ENCODE measurements around the gene C5AR2.
"Not testable (repeated sequence)": the region's sequence is repeated elsewhere in the genome, so short reads cannot be mapped to it uniquely, and the experiment has no call there.

Gene C5AR2

DNA sequence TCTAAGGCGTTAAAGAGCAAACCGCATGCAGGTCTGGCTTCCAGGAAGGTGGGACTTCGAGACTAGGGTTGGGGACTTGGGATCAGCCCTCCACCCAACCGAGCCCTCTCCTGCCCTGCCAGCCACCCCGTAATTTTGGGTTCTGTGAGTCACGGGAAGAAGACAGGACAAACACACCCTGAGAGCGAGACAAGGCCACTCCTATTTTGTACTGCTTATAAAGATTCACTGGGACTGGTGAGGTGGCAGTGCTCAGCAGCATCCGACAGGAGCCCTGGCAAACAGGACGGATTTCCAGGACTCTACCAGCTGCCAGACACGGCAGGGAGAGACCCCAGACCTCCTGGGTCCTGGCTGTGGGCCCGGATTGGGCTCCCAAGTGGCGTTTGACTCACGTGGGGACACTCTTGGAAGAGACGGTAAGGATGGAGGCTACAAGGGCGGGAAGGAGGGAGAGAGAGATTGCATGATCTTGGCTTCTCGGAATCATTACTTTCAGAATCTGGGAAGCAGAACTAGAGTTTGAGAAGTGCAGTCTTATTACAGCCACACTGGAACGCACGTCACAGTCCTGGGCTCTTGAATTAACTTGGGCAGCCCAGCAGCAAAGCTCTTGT, at the start of gene C5AR2:
TSS of gene C5AR2 (plus strand) at position 245 of the 617 bp plus-strand sequence. CDS start 8,625 bp downstream, outside the sequence.
- in situ Hi-C loops (cut with HindIII; ENCODE audit: low sequenced_read_pairs), result no loop called here
- DNase-seq (ENCODE audit: low read depth, low spot score), result no peak
- TF ChIP-seq, protein P1, sequence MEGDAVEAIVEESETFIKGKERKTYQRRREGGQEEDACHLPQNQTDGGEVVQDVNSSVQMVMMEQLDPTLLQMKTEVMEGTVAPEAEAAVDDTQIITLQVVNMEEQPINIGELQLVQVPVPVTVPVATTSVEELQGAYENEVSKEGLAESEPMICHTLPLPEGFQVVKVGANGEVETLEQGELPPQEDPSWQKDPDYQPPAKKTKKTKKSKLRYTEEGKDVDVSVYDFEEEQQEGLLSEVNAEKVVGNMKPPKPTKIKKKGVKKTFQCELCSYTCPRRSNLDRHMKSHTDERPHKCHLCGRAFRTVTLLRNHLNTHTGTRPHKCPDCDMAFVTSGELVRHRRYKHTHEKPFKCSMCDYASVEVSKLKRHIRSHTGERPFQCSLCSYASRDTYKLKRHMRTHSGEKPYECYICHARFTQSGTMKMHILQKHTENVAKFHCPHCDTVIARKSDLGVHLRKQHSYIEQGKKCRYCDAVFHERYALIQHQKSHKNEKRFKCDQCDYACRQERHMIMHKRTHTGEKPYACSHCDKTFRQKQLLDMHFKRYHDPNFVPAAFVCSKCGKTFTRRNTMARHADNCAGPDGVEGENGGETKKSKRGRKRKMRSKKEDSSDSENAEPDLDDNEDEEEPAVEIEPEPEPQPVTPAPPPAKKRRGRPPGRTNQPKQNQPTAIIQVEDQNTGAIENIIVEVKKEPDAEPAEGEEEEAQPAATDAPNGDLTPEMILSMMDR (IDR thresholded peaks at IDR 0.05; ENCODE audit: low read depth, low read length), result no peak
- H3K4me3 ChIP-seq (ENCODE audit: low read depth, low read length), result no peak within 1 kb of the TSS

DNA sequence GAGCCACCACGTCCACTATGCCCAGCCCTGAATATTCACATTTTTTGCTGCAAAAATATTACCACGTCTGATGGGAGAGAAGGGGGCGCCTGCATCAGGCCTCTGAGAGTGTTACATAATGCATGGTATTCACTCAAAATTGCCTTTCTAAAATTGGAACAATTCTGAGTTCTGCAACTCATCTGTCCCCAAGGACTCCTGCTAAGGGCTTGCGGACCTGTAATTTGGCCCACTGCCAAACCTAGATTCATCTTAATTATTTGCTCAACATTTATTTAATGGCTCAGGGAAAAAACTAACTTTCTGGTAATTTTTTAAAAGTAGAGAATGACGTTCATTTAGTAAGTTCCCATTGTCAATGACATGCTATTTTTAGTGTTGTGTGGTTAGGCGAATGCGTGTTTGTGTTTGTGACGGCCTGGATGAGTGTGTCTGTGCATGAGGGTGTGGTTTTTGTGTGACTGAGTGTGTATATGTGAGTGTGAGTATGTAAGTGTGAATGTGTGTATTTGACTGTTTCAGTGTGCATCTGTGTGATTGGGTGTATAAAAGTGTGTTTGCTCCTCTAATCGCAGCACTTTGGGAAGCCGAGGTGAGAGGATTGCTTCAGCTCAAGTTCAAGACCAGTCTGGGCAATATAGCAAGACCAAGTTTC, 48.4 kb upstream of the C5AR2 start:
- TF ChIP-seq, protein P1 (IDR thresholded peaks at IDR 0.05; ENCODE audit: low read depth, low read length), result no peak
- in situ Hi-C loops (cut with HindIII; ENCODE audit: low sequenced_read_pairs), result no loop called here
- DNase-seq (ENCODE audit: low read depth, low spot score), result no peak
- H3K4me3 ChIP-seq (ENCODE audit: low read depth, low read length), result no peak overlapping the region

DNA sequence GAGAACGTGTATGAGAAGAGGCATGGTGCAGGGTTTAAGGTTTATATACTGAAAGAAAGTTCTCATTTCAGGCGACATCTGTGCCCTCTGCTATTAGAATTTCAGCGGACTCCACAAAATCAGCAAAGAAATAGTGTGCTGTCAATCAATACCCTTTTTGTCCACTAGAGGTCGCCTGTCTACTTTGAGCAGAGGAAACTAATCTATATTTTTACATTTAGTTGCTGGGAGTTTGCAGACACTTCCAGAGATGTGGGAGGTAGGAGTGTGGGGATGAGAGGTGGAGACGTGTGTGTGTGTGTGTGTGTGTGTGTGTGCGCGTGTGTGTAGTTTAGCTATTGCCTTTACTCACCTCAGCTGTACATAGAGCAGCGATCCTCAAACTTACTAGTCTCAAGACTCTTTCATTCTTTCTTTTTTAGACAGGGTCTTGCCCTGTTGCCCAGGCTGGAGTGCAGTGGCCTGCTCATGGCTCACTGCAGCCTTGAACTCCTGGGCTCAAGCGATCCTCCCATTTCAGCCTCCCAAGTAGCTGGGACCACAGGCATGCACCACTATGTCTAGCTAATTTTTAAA, 47.6 kb upstream of the C5AR2 start:
- in situ Hi-C loops (cut with HindIII; ENCODE audit: low sequenced_read_pairs), result no loop called here
- H3K4me3 ChIP-seq (ENCODE audit: low read depth, low read length), result no peak overlapping the region
- TF ChIP-seq, protein P1 (IDR thresholded peaks at IDR 0.05; ENCODE audit: low read depth, low read length), result peak; percentile 86
- DNase-seq (ENCODE audit: low read depth, low spot score), result peak; percentile 58

DNA sequence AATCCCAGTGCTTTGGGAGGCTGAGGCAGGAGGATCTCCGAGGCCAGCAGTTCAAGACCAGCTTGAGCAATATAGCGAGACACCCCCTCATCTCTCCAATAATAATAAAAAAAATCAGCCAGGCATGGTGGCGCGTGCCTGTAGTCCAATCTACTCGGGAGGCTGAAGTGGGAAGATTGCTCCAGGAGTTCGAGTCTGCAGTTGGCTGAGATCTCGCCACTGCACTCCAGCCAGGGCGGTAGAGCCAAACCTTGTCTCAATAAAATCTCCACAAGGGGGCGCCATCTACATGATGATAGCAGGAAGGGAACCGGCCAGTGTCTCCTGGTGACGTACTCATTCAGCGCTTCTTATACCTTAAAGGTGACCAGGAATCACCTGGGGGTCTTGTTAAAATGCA, 35.9 kb upstream of the C5AR2 start:
- TF ChIP-seq, protein P1 (IDR thresholded peaks at IDR 0.05; ENCODE audit: low read depth, low read length), result peak; percentile 67
- in situ Hi-C loops (cut with HindIII; ENCODE audit: low sequenced_read_pairs), result no loop called here
- DNase-seq (ENCODE audit: low read depth, low spot score), result peak; percentile 70

DNA sequence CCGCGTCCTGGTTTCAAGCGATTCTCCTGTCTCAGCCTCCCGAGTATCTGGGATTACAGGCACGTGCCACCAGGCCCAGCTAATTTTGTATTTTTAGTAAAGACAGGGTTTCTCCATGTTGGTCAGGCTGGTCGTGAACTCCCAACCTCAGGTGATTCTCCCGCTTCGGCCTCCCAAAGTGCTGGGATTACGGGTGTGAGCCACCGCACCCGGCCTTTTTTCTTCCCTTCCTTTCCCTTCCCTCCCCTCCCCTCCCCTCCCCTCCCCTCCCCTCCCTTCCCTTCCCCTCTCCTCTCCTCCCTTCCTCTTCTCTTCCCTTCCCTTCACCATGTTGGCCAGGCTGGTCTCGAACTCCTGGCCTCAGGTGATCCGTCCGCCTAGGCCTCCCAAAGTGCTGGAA, 31.1 kb upstream of the C5AR2 start:
- in situ Hi-C loops (cut with HindIII; ENCODE audit: low sequenced_read_pairs); H3K4me3 ChIP-seq (ENCODE audit: low read depth, low read length); DNase-seq (ENCODE audit: low read depth, low spot score): not testable (repeated sequence)

More for the DNA sequence above, 35.9 kb upstream of the C5AR2 start:
- H3K4me3 ChIP-seq (ENCODE audit: low read depth, low read length), result no peak overlapping the region

DNA sequence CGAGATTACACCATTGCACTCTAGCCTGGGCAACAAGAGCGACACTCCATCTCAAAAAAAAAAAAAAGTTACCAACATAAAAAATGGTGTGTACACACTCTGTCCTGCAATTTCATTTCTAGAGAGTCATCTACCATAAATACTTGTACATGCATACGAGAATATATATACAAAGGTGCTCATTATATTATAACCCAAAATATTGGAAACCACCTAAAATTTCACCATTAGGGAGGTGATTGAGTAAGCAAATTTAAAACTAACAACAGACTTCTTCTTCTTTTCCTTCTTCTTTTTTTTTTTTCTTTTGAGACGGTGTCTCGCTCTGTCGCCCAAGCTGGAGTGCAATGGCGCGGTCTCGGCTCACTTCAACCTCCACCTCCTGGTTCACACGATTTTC, 29.7 kb upstream of the C5AR2 start:
- no peak for DNase-seq (ENCODE audit: low read depth, low spot score)
- no peak overlapping the region for H3K4me3 ChIP-seq (ENCODE audit: low read depth, low read length)
- in situ Hi-C loops (cut with HindIII; ENCODE audit: low sequenced_read_pairs), result no loop called here
- TF ChIP-seq, protein P1 (IDR thresholded peaks at IDR 0.05; ENCODE audit: low read depth, low read length), result no peak

DNA sequence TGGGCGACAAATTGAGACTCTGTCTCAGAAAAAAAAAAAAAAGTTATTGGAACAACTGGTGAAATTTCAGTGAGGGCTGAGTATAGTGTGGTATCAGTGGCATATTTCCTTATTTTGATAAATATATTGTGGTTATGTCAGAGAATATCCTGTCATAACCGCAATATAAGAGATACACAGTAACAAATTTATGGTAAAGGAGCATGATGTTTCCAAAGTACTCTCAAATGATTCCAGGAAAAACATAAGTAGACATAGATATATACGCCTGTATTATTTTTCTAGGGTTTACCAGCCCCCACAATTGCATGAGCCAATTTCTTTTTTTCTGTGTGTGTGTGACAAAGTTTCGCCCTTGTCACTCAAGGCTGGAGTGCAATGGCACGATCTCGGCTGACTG, 28.0 kb upstream of the C5AR2 start:
- DNase-seq (ENCODE audit: low read depth, low spot score), result no peak
- in situ Hi-C loops (cut with HindIII; ENCODE audit: low sequenced_read_pairs), result no loop called here
- TF ChIP-seq, protein P1 (IDR thresholded peaks at IDR 0.05; ENCODE audit: low read depth, low read length), result no peak
- H3K4me3 ChIP-seq (ENCODE audit: low read depth, low read length), result no peak overlapping the region

Data from astrocyte of the spinal cord (primary cell).